ENCODE results near the gene CPD.

Gene CPD

GRCh38 chr17:30378825-30379302 lies at the start of gene CPD:
Gene CPD, plus strand, starts transcription at chr17:30378927. Its CDS starts 54 bp downstream, at chr17:30378981.
- DNase-seq (ENCODE audit: low read depth): peak; percentile 92
- peak within 1 kb of the TSS; percentile 72 for H3K4me3 ChIP-seq (ENCODE audit: low read length)
- no peak for TF ChIP-seq CTCF (conservative IDR thresholded peaks at IDR 0.05; ENCODE audit: low read length)

GRCh38 chr17:30332057-30332542 lies 46.6 kb upstream of the CPD start:
- DNase-seq (ENCODE audit: low read depth): peak; percentile 17
- no peak overlapping the region for H3K4me3 ChIP-seq (ENCODE audit: low read length)

GRCh38 chr17:30333503-30334360 lies 45.0 kb upstream of the CPD start, which contains the start of gene TMIGD1:
Gene TMIGD1, minus strand, starts transcription at chr17:30334057. Its CDS starts 1,924 bp downstream, at chr17:30332133.
- H3K4me3 ChIP-seq (ENCODE audit: low read length): no peak within 1 kb of the TSS
- TF ChIP-seq CTCF (conservative IDR thresholded peaks at IDR 0.05; ENCODE audit: low read length): no peak
- DNase-seq (ENCODE audit: low read depth): no peak

More at GRCh38 chr17:30332057-30332542, 46.6 kb upstream of the CPD start:
- no peak for TF ChIP-seq CTCF (conservative IDR thresholded peaks at IDR 0.05; ENCODE audit: low read length)

GRCh38 chr17:30334421-30334820 lies 44.3 kb upstream of the CPD start:
- no peak for DNase-seq (ENCODE audit: low read depth)
- TF ChIP-seq CTCF (conservative IDR thresholded peaks at IDR 0.05; ENCODE audit: low read length): no peak
- H3K4me3 ChIP-seq (ENCODE audit: low read length): no peak overlapping the region

- peak; percentile 24 for DNase-seq (ENCODE audit: low read depth)
- TF ChIP-seq CTCF (conservative IDR thresholded peaks at IDR 0.05; ENCODE audit: low read length): peak; percentile 41
- no peak overlapping the region for H3K4me3 ChIP-seq (ENCODE audit: low read length)
Observed at GRCh38 chr17:30336369-30337171, 42.2 kb upstream of the CPD start.

GRCh38 chr17:30337393-30337999 lies 41.2 kb upstream of the CPD start:
- no peak for DNase-seq (ENCODE audit: low read depth)
- H3K4me3 ChIP-seq (ENCODE audit: low read length): no peak overlapping the region
- TF ChIP-seq CTCF (conservative IDR thresholded peaks at IDR 0.05; ENCODE audit: low read length): no peak
